ENCODE measurements around the gene KISS1R.

Gene KISS1R

DNA sequence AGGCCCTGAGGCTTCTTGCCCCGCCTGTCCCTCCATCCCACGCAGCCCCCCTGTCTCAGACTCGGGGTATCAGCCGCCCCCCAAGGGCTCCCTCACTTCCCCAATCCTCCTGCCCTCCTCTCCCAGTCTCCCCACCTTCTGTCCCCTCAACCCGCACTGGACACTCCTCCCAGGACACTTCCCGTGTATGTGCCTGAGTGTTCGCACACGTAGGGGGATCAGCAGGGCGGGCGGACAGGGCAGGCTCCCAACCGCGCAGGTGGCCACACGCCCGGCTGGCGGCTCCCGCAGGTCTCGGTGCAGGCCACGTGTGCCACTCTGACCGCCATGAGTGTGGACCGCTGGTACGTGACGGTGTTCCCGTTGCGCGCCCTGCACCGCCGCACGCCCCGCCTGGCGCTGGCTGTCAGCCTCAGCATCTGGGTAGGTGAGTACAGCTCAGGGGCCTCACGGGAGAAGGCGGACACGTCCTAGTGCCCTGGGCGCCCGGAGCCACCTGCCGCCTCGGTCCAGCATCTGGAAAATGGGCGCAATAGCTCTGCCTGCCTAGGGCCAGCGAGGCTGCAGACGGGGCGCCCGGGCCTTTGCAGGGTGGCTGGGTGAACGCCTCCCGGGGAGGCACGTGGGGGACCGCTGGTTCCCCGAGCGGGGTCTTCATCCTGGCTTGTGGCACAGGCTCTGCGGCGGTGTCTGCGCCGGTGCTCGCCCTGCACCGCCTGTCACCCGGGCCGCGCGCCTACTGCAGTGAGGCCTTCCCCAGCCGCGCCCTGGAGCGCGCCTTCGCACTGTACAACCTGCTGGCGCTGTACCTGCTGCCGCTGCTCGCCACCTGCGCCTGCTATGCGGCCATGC, 2.3 kb downstream of the KISS1R start:
- Histone ChIP-seq H3K9ac (ENCODE audit: low read length) (peak overlapping the region; percentile 68), H3K4me3 (ENCODE audit: low read length) (peak overlapping the region; percentile 78), H3K79me2 (ENCODE audit: low read length) (peaks cover 10% of the 10 kb centered on the region), H3K9me3 (ENCODE audit: insufficient read depth, low read length) (no peaks in the 10 kb centered on the region), H2AFZ (ENCODE audit: low read depth, low read length) (no peak overlapping the region), H3K27ac (ENCODE audit: low read length) (peak overlapping the region; percentile 66), H3K4me1 (ENCODE audit: low read length) (peaks cover 32% of the 10 kb centered on the region), H3K4me2 (ENCODE audit: low read length) (peak overlapping the region; percentile 93), H3K27me3 (ENCODE audit: low read depth, low read length) (no peaks in the 10 kb centered on the region), H3K36me3 (replicated peaks; ENCODE audit: low read depth, low read length) (peaks cover 5% of the 10 kb centered on the region), H4K20me1 (ENCODE audit: insufficient read depth, low read length) (no peaks in the 10 kb centered on the region)
- TF ChIP-seq, protein P1, sequence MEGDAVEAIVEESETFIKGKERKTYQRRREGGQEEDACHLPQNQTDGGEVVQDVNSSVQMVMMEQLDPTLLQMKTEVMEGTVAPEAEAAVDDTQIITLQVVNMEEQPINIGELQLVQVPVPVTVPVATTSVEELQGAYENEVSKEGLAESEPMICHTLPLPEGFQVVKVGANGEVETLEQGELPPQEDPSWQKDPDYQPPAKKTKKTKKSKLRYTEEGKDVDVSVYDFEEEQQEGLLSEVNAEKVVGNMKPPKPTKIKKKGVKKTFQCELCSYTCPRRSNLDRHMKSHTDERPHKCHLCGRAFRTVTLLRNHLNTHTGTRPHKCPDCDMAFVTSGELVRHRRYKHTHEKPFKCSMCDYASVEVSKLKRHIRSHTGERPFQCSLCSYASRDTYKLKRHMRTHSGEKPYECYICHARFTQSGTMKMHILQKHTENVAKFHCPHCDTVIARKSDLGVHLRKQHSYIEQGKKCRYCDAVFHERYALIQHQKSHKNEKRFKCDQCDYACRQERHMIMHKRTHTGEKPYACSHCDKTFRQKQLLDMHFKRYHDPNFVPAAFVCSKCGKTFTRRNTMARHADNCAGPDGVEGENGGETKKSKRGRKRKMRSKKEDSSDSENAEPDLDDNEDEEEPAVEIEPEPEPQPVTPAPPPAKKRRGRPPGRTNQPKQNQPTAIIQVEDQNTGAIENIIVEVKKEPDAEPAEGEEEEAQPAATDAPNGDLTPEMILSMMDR (IDR thresholded peaks at IDR 0.05; ENCODE audit: low read depth, low read length): no peak
- no peak for TF ChIP-seq EZH2phosphoT487 (IDR thresholded peaks at IDR 0.05; ENCODE audit: low read depth)

GRCh38 chr19:920051-920864, 3.1 kb downstream of the KISS1R start:
- Histone ChIP-seq H3K4me2 (ENCODE audit: low read length) (peak overlapping the region; percentile 93), H3K4me1 (ENCODE audit: low read length) (peaks cover 29% of the 10 kb centered on the region), H3K36me3 (replicated peaks; ENCODE audit: low read depth, low read length) (peaks cover 5% of the 10 kb centered on the region), H3K9me3 (ENCODE audit: insufficient read depth, low read length) (no peaks in the 10 kb centered on the region), H4K20me1 (ENCODE audit: insufficient read depth, low read length) (no peaks in the 10 kb centered on the region), H3K27ac (ENCODE audit: low read length) (peak overlapping the region; percentile 66), H3K4me3 (ENCODE audit: low read length) (peak overlapping the region; percentile 78), H3K9ac (ENCODE audit: low read length) (peak overlapping the region; percentile 68), H3K79me2 (ENCODE audit: low read length) (peaks cover 15% of the 10 kb centered on the region), H2AFZ (ENCODE audit: low read depth, low read length) (no peak overlapping the region), H3K27me3 (ENCODE audit: low read depth, low read length) (no peaks in the 10 kb centered on the region)
- TF ChIP-seq, protein P1 (IDR thresholded peaks at IDR 0.05; ENCODE audit: low read depth, low read length): no peak
- no peak for TF ChIP-seq EZH2phosphoT487 (IDR thresholded peaks at IDR 0.05; ENCODE audit: low read depth)

- Histone ChIP-seq H3K9ac (ENCODE audit: low read length) (peak overlapping the region; percentile 99), H2AFZ (ENCODE audit: low read depth, low read length) (no peak overlapping the region), H3K4me1 (ENCODE audit: low read length) (peaks cover 30% of the 10 kb centered on the region), H3K27ac (ENCODE audit: low read length) (peak overlapping the region; percentile 85), H3K9me3 (ENCODE audit: insufficient read depth, low read length) (no peaks in the 10 kb centered on the region), H4K20me1 (ENCODE audit: insufficient read depth, low read length) (peaks cover 18% of the 10 kb centered on the region), H3K79me2 (ENCODE audit: low read length) (peaks cover 43% of the 10 kb centered on the region), H3K4me3 (ENCODE audit: low read length) (peak overlapping the region; percentile 85), H3K36me3 (replicated peaks; ENCODE audit: low read depth, low read length) (peaks cover 22% of the 10 kb centered on the region), H3K27me3 (ENCODE audit: low read depth, low read length) (no peaks in the 10 kb centered on the region), H3K4me2 (ENCODE audit: low read length) (peak overlapping the region; percentile 89)
- TF ChIP-seq EZH2phosphoT487 (IDR thresholded peaks at IDR 0.05; ENCODE audit: low read depth): no peak
Measured at GRCh38 chr19:924553-925086, 7.5 kb downstream of the KISS1R start.

GRCh38 chr19:925087-925525, 8.0 kb downstream of the KISS1R start:
- peak overlapping the region; percentile 89 for H3K4me2 ChIP-seq (ENCODE audit: low read length)
- H3K27ac ChIP-seq (ENCODE audit: low read length): peak overlapping the region; percentile 85
- peak overlapping the region; percentile 99 for H3K9ac ChIP-seq (ENCODE audit: low read length)
- no peak overlapping the region for H2AFZ ChIP-seq (ENCODE audit: low read depth, low read length)
- TF ChIP-seq, protein P1 (IDR thresholded peaks at IDR 0.05; ENCODE audit: low read depth, low read length): no peak
- no peak for TF ChIP-seq EZH2phosphoT487 (IDR thresholded peaks at IDR 0.05; ENCODE audit: low read depth)
- H3K79me2 ChIP-seq (ENCODE audit: low read length): peaks cover 43% of the 10 kb centered on the region
- peaks cover 22% of the 10 kb centered on the region for H4K20me1 ChIP-seq (ENCODE audit: insufficient read depth, low read length)
- no peaks in the 10 kb centered on the region for H3K9me3 ChIP-seq (ENCODE audit: insufficient read depth, low read length)
- H3K27me3 ChIP-seq (ENCODE audit: low read depth, low read length): no peaks in the 10 kb centered on the region
- H3K4me1 ChIP-seq (ENCODE audit: low read length): peaks cover 30% of the 10 kb centered on the region
- H3K4me3 ChIP-seq (ENCODE audit: low read length): peak overlapping the region; percentile 85
- H3K36me3 ChIP-seq (replicated peaks; ENCODE audit: low read depth, low read length): peaks cover 25% of the 10 kb centered on the region
